ENCODE results near the gene AK9.

DNA sequence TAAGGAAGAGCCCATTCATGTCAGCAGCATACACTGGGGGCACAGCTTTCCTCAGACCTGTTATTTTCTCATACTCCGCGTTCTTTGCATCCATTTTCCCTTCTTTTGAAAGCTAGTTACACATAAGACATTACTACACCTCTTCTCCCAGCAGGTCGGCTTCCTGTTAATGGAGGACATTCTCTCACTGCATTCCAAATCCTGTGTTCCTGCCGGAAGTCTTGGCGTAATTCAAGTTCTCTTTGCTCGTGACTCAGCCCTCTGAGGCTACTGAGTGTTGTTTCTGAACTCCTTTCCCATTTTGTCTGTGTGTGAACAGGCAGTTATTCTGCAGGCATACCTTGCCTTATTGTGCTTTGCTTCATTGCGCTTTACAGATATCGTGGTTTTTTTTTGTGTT, 110.5 kb downstream of the AK9 start:
- TF ChIP-seq, protein P1, sequence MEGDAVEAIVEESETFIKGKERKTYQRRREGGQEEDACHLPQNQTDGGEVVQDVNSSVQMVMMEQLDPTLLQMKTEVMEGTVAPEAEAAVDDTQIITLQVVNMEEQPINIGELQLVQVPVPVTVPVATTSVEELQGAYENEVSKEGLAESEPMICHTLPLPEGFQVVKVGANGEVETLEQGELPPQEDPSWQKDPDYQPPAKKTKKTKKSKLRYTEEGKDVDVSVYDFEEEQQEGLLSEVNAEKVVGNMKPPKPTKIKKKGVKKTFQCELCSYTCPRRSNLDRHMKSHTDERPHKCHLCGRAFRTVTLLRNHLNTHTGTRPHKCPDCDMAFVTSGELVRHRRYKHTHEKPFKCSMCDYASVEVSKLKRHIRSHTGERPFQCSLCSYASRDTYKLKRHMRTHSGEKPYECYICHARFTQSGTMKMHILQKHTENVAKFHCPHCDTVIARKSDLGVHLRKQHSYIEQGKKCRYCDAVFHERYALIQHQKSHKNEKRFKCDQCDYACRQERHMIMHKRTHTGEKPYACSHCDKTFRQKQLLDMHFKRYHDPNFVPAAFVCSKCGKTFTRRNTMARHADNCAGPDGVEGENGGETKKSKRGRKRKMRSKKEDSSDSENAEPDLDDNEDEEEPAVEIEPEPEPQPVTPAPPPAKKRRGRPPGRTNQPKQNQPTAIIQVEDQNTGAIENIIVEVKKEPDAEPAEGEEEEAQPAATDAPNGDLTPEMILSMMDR (IDR thresholded peaks at IDR 0.05), result no peak
- no peak for TF ChIP-seq FOXM1 (IDR thresholded peaks at IDR 0.05; ENCODE audit: low read depth)
- TF ChIP-seq RXRA (IDR thresholded peaks at IDR 0.05; ENCODE audit: borderline replicate concordance, low read depth), result no peak
- TF ChIP-seq RFX5 (IDR thresholded peaks at IDR 0.05; ENCODE audit: low read length), result no peak
- no peak for TF ChIP-seq GABPA (IDR thresholded peaks at IDR 0.05; ENCODE audit: low read depth)
- TF ChIP-seq RCOR1 (IDR thresholded peaks at IDR 0.05; ENCODE audit: low read length), result no peak
- TF ChIP-seq, protein P2, sequence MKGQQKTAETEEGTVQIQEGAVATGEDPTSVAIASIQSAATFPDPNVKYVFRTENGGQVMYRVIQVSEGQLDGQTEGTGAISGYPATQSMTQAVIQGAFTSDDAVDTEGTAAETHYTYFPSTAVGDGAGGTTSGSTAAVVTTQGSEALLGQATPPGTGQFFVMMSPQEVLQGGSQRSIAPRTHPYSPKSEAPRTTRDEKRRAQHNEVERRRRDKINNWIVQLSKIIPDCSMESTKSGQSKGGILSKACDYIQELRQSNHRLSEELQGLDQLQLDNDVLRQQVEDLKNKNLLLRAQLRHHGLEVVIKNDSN (IDR thresholded peaks at IDR 0.05; ENCODE audit: borderline replicate concordance, low read depth), result no peak
- TF ChIP-seq EP300 (IDR thresholded peaks at IDR 0.05; ENCODE audit: borderline replicate concordance in 1 of 2, low read depth in 1 of 2, low read length in 1 of 2), result no peak
- no peak for TF ChIP-seq NFIC (IDR thresholded peaks at IDR 0.05; ENCODE audit: borderline replicate concordance)
- TF ChIP-seq CHD2 (IDR thresholded peaks at IDR 0.05; ENCODE audit: low read length, partially characterized antibody), result no peak
- TF ChIP-seq EZH2phosphoT487 (IDR thresholded peaks at IDR 0.05; ENCODE audit: borderline replicate concordance, low read depth), result no peak
- no peak for TF ChIP-seq NRF1 (IDR thresholded peaks at IDR 0.05; ENCODE audit: low read depth, low read length)
